ENCODE data around the gene SUPT4H1.

DNA sequence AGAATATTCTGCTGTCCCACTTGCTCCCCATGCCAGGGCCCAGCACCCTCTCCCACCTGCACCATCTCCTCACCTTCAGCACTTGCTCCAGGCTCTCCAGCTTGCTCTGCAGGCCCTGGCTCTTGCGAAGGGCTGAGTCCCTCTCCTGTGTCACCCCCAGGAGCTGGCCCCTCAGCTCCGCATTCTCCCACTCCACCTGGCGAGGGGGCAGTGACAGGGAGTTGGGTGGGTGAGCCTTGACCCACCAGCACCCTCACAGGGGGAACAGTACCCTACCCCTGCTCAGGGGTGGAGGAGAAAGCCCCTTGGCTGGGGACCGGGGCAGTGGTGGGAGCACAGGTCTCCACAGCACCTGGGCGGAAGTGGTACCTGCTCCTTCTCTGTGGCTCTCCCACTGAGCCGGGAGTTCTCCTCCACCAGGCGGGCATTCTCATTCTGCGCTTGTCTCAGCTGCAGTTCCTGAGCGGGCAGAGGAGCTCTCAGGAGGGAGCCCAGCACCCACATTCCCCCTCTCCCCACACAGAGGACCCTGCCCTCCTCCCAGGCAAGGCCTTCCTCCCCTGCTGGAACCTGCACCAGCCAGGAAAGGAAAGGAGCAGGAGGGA, 29.3 kb downstream of the SUPT4H1 start:
- no peak for TF ChIP-seq POLR2AphosphoS5 (IDR thresholded peaks at IDR 0.05; ENCODE audit: low read depth, low read length)
- no peak for TF ChIP-seq CTCF (IDR thresholded peaks at IDR 0.05)
- TF ChIP-seq TCF7L2 (IDR thresholded peaks at IDR 0.05; ENCODE audit: low read depth, low read length) = no peak

Data from Panc1 (cell line).